Esophagus squamous epithelium (tissue), 4 donors: ENCODE data around the gene S100PBP.

ENCODE experiments used
- CTCF ChIP-seq, 6 experiments: fragments of 450-650 bp in 4 of 6; fragments of 200-600 bp in 2 of 6; sonication (generic) in 2 of 6; IDR thresholded peaks; one replicate each; pipeline ENCODE4 v1.5.1; 2016 to 2019; ENCODE audit warnings: antibody characterized with exemption in 6 of 6, mild to moderate bottlenecking in 4 of 6, moderate library complexity in 4 of 6
- POLR2A ChIP-seq, 4 donors: fragments of 450-650 bp; IDR thresholded peaks; one replicate each; pipeline ENCODE4 v1.6.1; 2017; ENCODE audit warnings: antibody characterized with exemption in 4 of 4, mild to moderate bottlenecking in 4 of 4, moderate library complexity in 3 of 4

GRCh38 chr1:32784817-32785216 is 32.6 kb upstream of the S100PBP start:
- TF ChIP-seq CTCF (IDR thresholded peaks at IDR 0.05), result no peak
- no peak for TF ChIP-seq POLR2A (IDR thresholded peaks at IDR 0.05)
